Measurements from ENCODE around the gene SIN3A. TPM values are rescaled to one million over a fixed set of nuclear protein-coding genes. Genes with fewer than 3 reads are reported as not detected.

Gene SIN3A
- total RNA-seq, 1 experiment from 2014 or later: 91.8 TPM

GRCh38 chr15:75327005-75327404 lies 124.5 kb downstream of the SIN3A start:
- H3K9me2 ChIP-seq (ENCODE audit: insufficient read depth): no peaks in the 10 kb centered on the region
- H3K4me1 ChIP-seq (replicated peaks; ENCODE audit: insufficient read depth): no peaks in the 10 kb centered on the region
- no peaks in the 10 kb centered on the region for H4K20me1 ChIP-seq (ENCODE audit: insufficient read depth)
- no peaks in the 10 kb centered on the region for H3K27me3 ChIP-seq (ENCODE audit: insufficient read depth, low read depth)
- H3F3A ChIP-seq (ENCODE audit: insufficient read depth, low read depth): no peaks in the 10 kb centered on the region
- TF ChIP-seq EZH2 (IDR thresholded peaks at IDR 0.05; ENCODE audit: low read depth): no peak
- no peak for TF ChIP-seq CTCF (conservative IDR thresholded peaks at IDR 0.05)
- ChIA-PET CTCF (no interaction called here), POLR2A (ENCODE audit: unreplicated experiment) (no interaction called here)
- H3K36me3 ChIP-seq (ENCODE audit: low read depth): no peaks in the 10 kb centered on the region
- H3K4me2 ChIP-seq: no peak overlapping the region
- no peak overlapping the region for H3K27ac ChIP-seq
- BruUV-seq (replicated peaks): no TSS peak
- H3K9me3 ChIP-seq (ENCODE audit: insufficient read depth, low read depth): no peaks in the 10 kb centered on the region
- no peak for DNase-seq
- H3K79me2 ChIP-seq (ENCODE audit: low read depth): no peaks in the 10 kb centered on the region
- H3K4me3 ChIP-seq: no peak overlapping the region
- intact Hi-C loops (cut with micrococcal nuclease; ENCODE audit: unreplicated experiment): no loop called here
- no peak overlapping the region for H2AFZ ChIP-seq

DNA sequence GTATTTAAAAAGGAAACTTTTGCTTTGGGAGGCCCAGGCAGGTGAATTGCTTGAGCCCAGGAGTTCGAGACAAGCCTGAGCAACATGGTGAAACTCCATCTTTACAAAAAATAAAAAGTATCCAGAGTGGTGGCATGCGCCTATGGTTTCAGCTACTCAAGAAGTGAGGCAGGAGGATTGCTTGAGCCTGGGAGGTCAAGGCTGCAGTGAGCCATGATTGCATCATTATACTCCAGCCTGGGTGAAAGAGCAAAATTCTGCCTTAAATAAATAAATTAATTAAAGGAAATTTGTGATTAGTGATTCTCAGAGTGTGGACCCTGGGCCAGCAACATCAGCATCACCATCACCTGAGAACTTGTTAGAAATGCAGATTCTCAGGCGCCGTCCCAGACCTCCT lies 125.6 kb downstream of the SIN3A start:
- no peak overlapping the region for H3K27ac ChIP-seq
- H3K9me3 ChIP-seq (ENCODE audit: insufficient read depth, low read depth): no peaks in the 10 kb centered on the region
- no peaks in the 10 kb centered on the region for H3K36me3 ChIP-seq (ENCODE audit: low read depth)
- TF ChIP-seq CTCF (conservative IDR thresholded peaks at IDR 0.05) (no peak), EZH2 (IDR thresholded peaks at IDR 0.05; ENCODE audit: low read depth) (no peak)
- ChIA-PET POLR2A (ENCODE audit: unreplicated experiment) (no interaction called here), CTCF (no interaction called here)
- no peaks in the 10 kb centered on the region for H4K20me1 ChIP-seq (ENCODE audit: insufficient read depth)
- no TSS peak for BruUV-seq (replicated peaks)
- intact Hi-C loops (cut with micrococcal nuclease; ENCODE audit: unreplicated experiment): no loop called here
- no peaks in the 10 kb centered on the region for H3K9me2 ChIP-seq (ENCODE audit: insufficient read depth)
- H3K4me3 ChIP-seq: no peak overlapping the region
- no peak for DNase-seq
- no peak overlapping the region for H2AFZ ChIP-seq
- H3K4me2 ChIP-seq: no peak overlapping the region
- H3F3A ChIP-seq (ENCODE audit: insufficient read depth, low read depth): no peaks in the 10 kb centered on the region
- H3K27me3 ChIP-seq (ENCODE audit: insufficient read depth, low read depth): no peaks in the 10 kb centered on the region
- no peaks in the 10 kb centered on the region for H3K4me1 ChIP-seq (replicated peaks; ENCODE audit: insufficient read depth)
- H3K79me2 ChIP-seq (ENCODE audit: low read depth): no peaks in the 10 kb centered on the region

DNA sequence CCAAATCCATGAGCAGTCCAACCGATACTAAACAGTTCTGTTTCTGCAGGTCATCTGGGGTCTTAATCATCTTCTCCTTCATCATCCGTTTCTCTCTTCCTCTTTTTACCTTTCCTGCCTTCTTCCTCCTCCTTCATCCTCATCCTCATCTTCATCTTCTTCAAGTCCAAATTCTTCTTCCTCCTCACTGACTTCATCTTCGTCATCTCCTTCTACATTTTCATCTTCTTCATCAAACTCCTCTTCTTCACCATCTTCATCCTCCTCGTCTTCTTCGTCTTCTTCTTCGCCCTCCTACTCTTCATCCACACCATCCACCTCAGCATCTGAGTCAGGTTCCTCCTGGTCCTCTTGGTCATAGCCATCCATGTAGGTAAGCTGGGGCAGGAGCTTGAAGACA lies 129.8 kb downstream of the SIN3A start:
- Histone ChIP-seq H3K4me3 (no peak overlapping the region), H3K9me2 (ENCODE audit: insufficient read depth) (no peaks in the 10 kb centered on the region), H3K4me2 (no peak overlapping the region), H3K27me3 (ENCODE audit: insufficient read depth, low read depth) (no peaks in the 10 kb centered on the region), H3K9me3 (ENCODE audit: insufficient read depth, low read depth) (no peaks in the 10 kb centered on the region), H2AFZ (no peak overlapping the region), H4K20me1 (ENCODE audit: insufficient read depth) (no peaks in the 10 kb centered on the region), H3K79me2 (ENCODE audit: low read depth) (no peaks in the 10 kb centered on the region), H3K36me3 (ENCODE audit: low read depth) (no peaks in the 10 kb centered on the region), H3K27ac (no peak overlapping the region), H3K4me1 (replicated peaks; ENCODE audit: insufficient read depth) (no peaks in the 10 kb centered on the region), H3F3A (ENCODE audit: insufficient read depth, low read depth) (no peaks in the 10 kb centered on the region)
- POLR2A ChIA-PET (ENCODE audit: unreplicated experiment): no interaction called here
- CTCF ChIA-PET: no interaction called here
- TF ChIP-seq EZH2 (IDR thresholded peaks at IDR 0.05; ENCODE audit: low read depth) (no peak), CTCF (conservative IDR thresholded peaks at IDR 0.05) (no peak)
- BruUV-seq (replicated peaks): no TSS peak
- DNase-seq: no peak
- intact Hi-C loops (cut with micrococcal nuclease; ENCODE audit: unreplicated experiment): no loop called here

Small RNAs within 50 kb of the gene (microRNA-seq; reads per million reads assigned to microRNA genes)
- not detected for gene MIR631 (ENCODE audit: borderline number of aligned reads, borderline replicate concordance)

Other genes with a start within 250 kb of the SIN3A start
- 40.8 and 41.3 TPM in 2 replicates for gene C15orf39, start 249.8 kb downstream of the SIN3A start, total RNA-seq (2021)
- gene GOLGA6C, start 193.4 kb downstream of the SIN3A start, total RNA-seq (2021): not detected in 2 replicates
- not detected in 2 replicates for gene GOLGA6D, start 168.9 kb downstream of the SIN3A start, total RNA-seq (2021)
- gene COMMD4, start 115.6 kb downstream of the SIN3A start, total RNA-seq (2021): 132 and 156 TPM in 2 replicates
- gene NEIL1, start 104.7 kb downstream of the SIN3A start, total RNA-seq (2021): 21.3 and 27.1 TPM in 2 replicates
- gene MAN2C1, start 83.1 kb downstream of the SIN3A start, total RNA-seq (2021): 94.3 and 143 TPM in 2 replicates
- gene PTPN9, start 127.6 kb upstream of the SIN3A start, total RNA-seq (2021): 22.4 and 24.1 TPM in 2 replicates
- gene SNUPN, start 174.0 kb upstream of the SIN3A start, total RNA-seq (2021): 37.6 and 40.0 TPM in 2 replicates
- gene IMP3, start 188.5 kb upstream of the SIN3A start, total RNA-seq (2021): 45.4 and 53.0 TPM in 2 replicates
- gene SNX33, start 196.2 kb upstream of the SIN3A start, total RNA-seq (2021): 27.8 and 27.9 TPM in 2 replicates

Data from PC-9 (cell line).